H1 (cell line): ENCODE data around the gene PGAP2. TPM values are rescaled to one million over a fixed set of nuclear protein-coding genes. Genes with fewer than 3 reads are reported as not detected.

Experiments
- CTCF ChIA-PET: fragments of 300-600 bp; sonication (Branson Sonifier 250); formaldehyde crosslinking; loops from one replicate; lab custom pipeline; 2021; ENCODE audit not compliant: partially characterized antibody; lab: Charles Lee
- POLR2A ChIA-PET: fragments of 300-600 bp; sonication (Branson Sonifier 250); formaldehyde crosslinking; loops from one replicate; lab custom pipeline; 2021; ENCODE audit warnings: inconsistent platforms; ENCODE audit not compliant: partially characterized antibody; lab: Charles Lee
- DNase-seq, 2 experiments: peaks; one replicate each; pipeline versions ENCODE4 v3.0.0 to v3.0.0-alpha.2; 2010 to 2022; ENCODE audit warnings: low spot score in 2 of 2, low read depth in 1 of 2, mixed read lengths in 1 of 2
- FAIRE-seq: peaks from 2 replicates; lab custom pipeline; 2011; peaks lifted over from hg19 to GRCh38; lab: Jason Lieb, UNC
- H2AFZ ChIP-seq: 2 replicates; pipeline ENCODE4 v1.8.1; 2012; ENCODE audit warnings: low read length, inconsistent platforms
- H2AK5ac ChIP-seq: 2 replicates; pipeline ENCODE4 v1.6.1; 2013; ENCODE audit warnings: low read depth, low read length
- H2BK120ac ChIP-seq: replicated peaks from 2 replicates; pipeline ENCODE3; 2013; ENCODE audit warnings: low read depth, low read length, inconsistent platforms
- H2BK12ac ChIP-seq: 2 replicates; pipeline ENCODE4 v1.6.1; 2013; ENCODE audit warnings: low read depth, low read length
- H2BK15ac ChIP-seq: 2 replicates; pipeline ENCODE4 v1.6.1; 2013; ENCODE audit warnings: low read length
- H2BK20ac ChIP-seq: 2 replicates; pipeline ENCODE4 v1.6.1; 2013; ENCODE audit warnings: low read length
- H2BK5ac ChIP-seq: 2 replicates; pipeline ENCODE4 v1.6.1; 2013; ENCODE audit warnings: low read depth, low read length
- H3K14ac ChIP-seq: 2 replicates; pipeline ENCODE4 v1.6.1; 2013; ENCODE audit warnings: inconsistent platforms; ENCODE audit not compliant: insufficient read length
- H3K18ac ChIP-seq: 2 replicates; pipeline ENCODE4 v1.6.1; 2013; ENCODE audit warnings: low read length; ENCODE audit errors: extremely low read depth
- H3K23ac ChIP-seq: 2 replicates; pipeline ENCODE4 v1.6.1; 2013; ENCODE audit warnings: inconsistent platforms; ENCODE audit not compliant: insufficient read length
- H3K23me2 ChIP-seq: 2 replicates; pipeline ENCODE4 v1.6.1; 2013; ENCODE audit warnings: low read depth, low read length
- H3K27ac ChIP-seq: 2 replicates; pipeline ENCODE4 v1.6.1; 2011; ENCODE audit warnings: low read depth, low read length, inconsistent platforms
- H3K27me3 ChIP-seq, 4 experiments: replicated peaks in 1 of 4; 1 replicate in 1 of 4; 2 replicates in 3 of 4; pipeline versions ENCODE4 v1.6.1 to v1.8.1; 2011 to 2013; ENCODE audit warnings: low read length in 3 of 4, mild to moderate bottlenecking in 3 of 4, inconsistent platforms in 2 of 4, mixed read lengths in 2 of 4, moderate library complexity in 1 of 4; ENCODE audit not compliant: control insufficient read depth in 3 of 4, insufficient read depth in 3 of 4; ENCODE audit errors: extremely low read depth in 1 of 4
- H3K36me3 ChIP-seq, 4 experiments: 2 replicates each; pipeline versions ENCODE4 v1.6.1 to v1.8.1; 2011 to 2013; ENCODE audit warnings: mild to moderate bottlenecking in 4 of 4, low read length in 3 of 4, moderate library complexity in 2 of 4, control low read depth in 1 of 4, inconsistent platforms in 1 of 4; ENCODE audit not compliant: insufficient read depth in 4 of 4, control insufficient read depth in 2 of 4
- H3K4ac ChIP-seq: replicated peaks from 2 replicates; pipeline ENCODE3; 2013; ENCODE audit warnings: low read length, low read depth, mixed read lengths, inconsistent platforms; ENCODE audit not compliant: insufficient read length
- H3K4me1 ChIP-seq, 4 experiments: replicated peaks in 1 of 4; 1 replicate in 1 of 4; 2 replicates in 3 of 4; pipeline versions ENCODE4 v1.6.1 to v1.8.1; 2011 to 2013; ENCODE audit warnings: low read length in 3 of 4, inconsistent platforms in 2 of 4, mixed read lengths in 1 of 4; ENCODE audit not compliant: insufficient read depth in 4 of 4, control insufficient read depth in 3 of 4
- H3K4me2 ChIP-seq, 2 experiments: 2 replicates each; pipeline versions ENCODE4 v1.6.1 to v1.8.1; 2011 to 2013; ENCODE audit warnings: low read depth in 2 of 2, low read length in 2 of 2, control low read depth in 1 of 2, inconsistent platforms in 1 of 2, mild to moderate bottlenecking in 1 of 2; ENCODE audit not compliant: insufficient read depth in 1 of 2
- H3K4me3 ChIP-seq, 4 experiments: fragments of 200-600, 300-600 bp in 1 of 4; sonication (generic), shearing (Covaris generic), sonication (Bioruptor Twin) in 1 of 4; 2 replicates each; pipeline versions ENCODE4 v1.5.1 to v1.8.1; 2011 to 2016; ENCODE audit warnings: low read length in 4 of 4, low read depth in 3 of 4, control low read depth in 2 of 4, inconsistent platforms in 2 of 4, mild to moderate bottlenecking in 2 of 4, mixed read lengths in 1 of 4, moderate library complexity in 1 of 4; ENCODE audit not compliant: insufficient read depth in 2 of 4; ENCODE audit errors: extremely low read depth in 1 of 4
- H3K56ac ChIP-seq: replicated peaks from 2 replicates; pipeline ENCODE3; 2013; ENCODE audit warnings: low read depth, mild to moderate bottlenecking, mixed read lengths, low read length, inconsistent platforms; ENCODE audit not compliant: insufficient read length
- H3K79me1 ChIP-seq: 2 replicates; pipeline ENCODE4 v1.6.1; 2013; ENCODE audit warnings: low read depth, low read length, control low read depth
- H3K79me2 ChIP-seq, 2 experiments: 2 replicates each; pipeline versions ENCODE4 v1.6.1 to v1.8.1; 2012 to 2013; ENCODE audit warnings: low read length in 2 of 2, mild to moderate bottlenecking in 2 of 2, inconsistent platforms in 1 of 2; ENCODE audit not compliant: insufficient read depth in 2 of 2, control insufficient read depth in 1 of 2
- H3K9ac ChIP-seq, 4 experiments: replicated peaks in 1 of 4; 1 replicate in 1 of 4; 2 replicates in 3 of 4; pipeline versions ENCODE4 v1.6.1 to v1.8.1; 2011 to 2013; ENCODE audit warnings: low read depth in 3 of 4, low read length in 3 of 4, control low read depth in 2 of 4, mild to moderate bottlenecking in 2 of 4, moderate library complexity in 2 of 4, inconsistent platforms in 1 of 4; ENCODE audit errors: extremely low read depth in 1 of 4
- H3K9me3 ChIP-seq, 2 experiments: 2 replicates each; pipeline versions ENCODE4 v1.6.1 to v1.8.1; 2012 to 2013; ENCODE audit warnings: mild to moderate bottlenecking in 2 of 2, moderate library complexity in 2 of 2, control low read depth in 1 of 2, inconsistent platforms in 1 of 2, low read depth in 1 of 2, low read length in 1 of 2, mixed read lengths in 1 of 2; ENCODE audit not compliant: insufficient read depth in 2 of 2
- H4K20me1 ChIP-seq, 2 experiments: replicated peaks in 1 of 2; 2 replicates each; pipeline versions ENCODE3 to v1.8.1; 2011 to 2013; ENCODE audit warnings: inconsistent platforms in 2 of 2, low read length in 2 of 2, mild to moderate bottlenecking in 1 of 2; ENCODE audit not compliant: insufficient read depth in 2 of 2, control insufficient read depth in 1 of 2
- H4K5ac ChIP-seq: 2 replicates; pipeline ENCODE4 v1.6.1; 2013; ENCODE audit warnings: low read length, low read depth, mixed read lengths, inconsistent platforms; ENCODE audit not compliant: insufficient read length
- H4K8ac ChIP-seq: 2 replicates; pipeline ENCODE4 v1.8.0; 2013; ENCODE audit warnings: mild to moderate bottlenecking, moderate library complexity, low read length, inconsistent platforms; ENCODE audit not compliant: insufficient read depth; ENCODE audit errors: extremely low read depth
- H4K91ac ChIP-seq: replicated peaks from 2 replicates; pipeline ENCODE3; 2013; ENCODE audit warnings: low read length, mixed read lengths, inconsistent platforms; ENCODE audit not compliant: insufficient read length
- CBX8 ChIP-seq: fragments of 300-800, 300-1000 bp; sonication (generic); IDR thresholded peaks from 2 replicates; pipeline ENCODE4 v1.7.1; 2016; ENCODE audit warnings: low read depth, low read length, borderline replicate concordance
- EZH2 ChIP-seq: fragments of 200-600 bp; sonication (generic); IDR thresholded peaks from 2 replicates; pipeline ENCODE4 v1.7.1; 2012; ENCODE audit warnings: low read depth, mild to moderate bottlenecking, moderate library complexity, low read length, inconsistent platforms; ENCODE audit not compliant: severe bottlenecking
- GABPA ChIP-seq: IDR thresholded peaks from 2 replicates; pipeline ENCODE4 v1.6.1; 2011; ENCODE audit warnings: mild to moderate bottlenecking, low read length, moderate library complexity, borderline replicate concordance; ENCODE audit not compliant: insufficient read depth
- HDAC2 ChIP-seq, 2 experiments: fragments of 300-600 bp in 1 of 2; sonication (generic) in 1 of 2; IDR thresholded peaks; 2 replicates each; pipeline ENCODE4 v1.6.1; 2011 to 2012; ENCODE audit warnings: low read depth in 2 of 2, low read length in 2 of 2, mild to moderate bottlenecking in 2 of 2, moderate library complexity in 2 of 2, borderline replicate concordance in 1 of 2, inconsistent platforms in 1 of 2
- JUND ChIP-seq: IDR thresholded peaks from 2 replicates; pipeline ENCODE4 v1.6.1; 2011; ENCODE audit warnings: mild to moderate bottlenecking, improper control_type of control experiment, low read length
- KDM4A ChIP-seq: IDR thresholded peaks from one replicate; pipeline ENCODE4 v1.7.1; 2012; ENCODE audit warnings: low read depth, mild to moderate bottlenecking, moderate library complexity, low read length, inconsistent platforms; ENCODE audit not compliant: severe bottlenecking
- KDM5A ChIP-seq: fragments of 200-600 bp; IDR thresholded peaks from 2 replicates; pipeline ENCODE4 v1.7.1; 2012; ENCODE audit warnings: mild to moderate bottlenecking, low read length, inconsistent platforms, mixed read lengths
- POLR2A ChIP-seq, 2 experiments: IDR thresholded peaks; 1 replicate in 1 of 2; 2 replicates in 1 of 2; pipeline ENCODE4 v1.6.1; 2011; ENCODE audit warnings: low read depth in 2 of 2, low read length in 2 of 2, mild to moderate bottlenecking in 2 of 2; ENCODE audit errors: control extremely low read depth in 1 of 2
- RXRA ChIP-seq: IDR thresholded peaks from 2 replicates; pipeline ENCODE4 v1.6.1; 2011; ENCODE audit warnings: low read depth, mild to moderate bottlenecking, low read length, moderate library complexity; ENCODE audit not compliant: insufficient read depth
- SAP30 ChIP-seq: fragments of 300-600 bp; sonication (generic); IDR thresholded peaks from 2 replicates; pipeline ENCODE4 v1.7.1; 2012; ENCODE audit warnings: low read length, moderate library complexity, mild to moderate bottlenecking, inconsistent platforms; ENCODE audit not compliant: insufficient read depth, insufficient replicate concordance
- SIX5 ChIP-seq: IDR thresholded peaks from 2 replicates; pipeline ENCODE4 v1.6.1; 2011; ENCODE audit warnings: mild to moderate bottlenecking, low read depth, low read length
- ZNF274 ChIP-seq: IDR thresholded peaks from 2 replicates; pipeline ENCODE4 v1.7.0; 2012; ENCODE audit warnings: low read length, borderline replicate concordance; ENCODE audit errors: extremely low read depth
- whole genome bisulfite sequencing, 2 experiments: shearing (Covaris generic) in 1 of 2; methylation state at CpG; one replicate each; pipeline versions ENCODE4 v1.1.6 to v1.1.7; 2013 to 2015; ENCODE audit warnings: low lambda C conversion rate in 2 of 2, mixed read lengths in 2 of 2, inconsistent platforms in 1 of 2, low coverage in 1 of 2, missing lambda C conversion rate in 1 of 2; ENCODE audit not compliant: insufficient replicate concordance in 2 of 2, insufficient coverage in 1 of 2, insufficient read length in 1 of 2; ENCODE audit errors: extremely low coverage in 1 of 2, missing lambda C conversion rate in 1 of 2; 5-methylcytosine and 5-hydroxymethylcytosine counted together
- polyA plus RNA-seq, 7 experiments: library from polyadenylated mRNA; depleted of rRNA in 3 of 7; stranded (reverse) in 5 of 7; unstranded in 2 of 7; fragments of >200 nt in 5 of 7; fragments of 200-250 nt in 2 of 7; gene quantifications; 1 replicate in 5 of 7; 2 replicates in 1 of 7; 4 replicates in 1 of 7; pipeline versions ENCODE4 v1.2.1 to v1.2.3, GENCODE V29; 2011 to 2013; ENCODE audit warnings: missing spikeins in 2 of 7, mixed read lengths in 2 of 7
- total RNA-seq: library from RNA; stranded (reverse); fragmentation: NEBNext Ultra II Directional; extraction: Animal tissue kit (Norgen Biotek cat#: 25700); gene quantifications from 2 replicates; pipeline ENCODE4 v1.2.1, GENCODE V29; 2021

Gene PGAP2
- total and polyA plus RNA-seq, 2 of the 8 experiments (the other 6 are each of a cell fraction or from before 2014, with no cell fraction given) = 56.5 to 106 TPM

DNA sequence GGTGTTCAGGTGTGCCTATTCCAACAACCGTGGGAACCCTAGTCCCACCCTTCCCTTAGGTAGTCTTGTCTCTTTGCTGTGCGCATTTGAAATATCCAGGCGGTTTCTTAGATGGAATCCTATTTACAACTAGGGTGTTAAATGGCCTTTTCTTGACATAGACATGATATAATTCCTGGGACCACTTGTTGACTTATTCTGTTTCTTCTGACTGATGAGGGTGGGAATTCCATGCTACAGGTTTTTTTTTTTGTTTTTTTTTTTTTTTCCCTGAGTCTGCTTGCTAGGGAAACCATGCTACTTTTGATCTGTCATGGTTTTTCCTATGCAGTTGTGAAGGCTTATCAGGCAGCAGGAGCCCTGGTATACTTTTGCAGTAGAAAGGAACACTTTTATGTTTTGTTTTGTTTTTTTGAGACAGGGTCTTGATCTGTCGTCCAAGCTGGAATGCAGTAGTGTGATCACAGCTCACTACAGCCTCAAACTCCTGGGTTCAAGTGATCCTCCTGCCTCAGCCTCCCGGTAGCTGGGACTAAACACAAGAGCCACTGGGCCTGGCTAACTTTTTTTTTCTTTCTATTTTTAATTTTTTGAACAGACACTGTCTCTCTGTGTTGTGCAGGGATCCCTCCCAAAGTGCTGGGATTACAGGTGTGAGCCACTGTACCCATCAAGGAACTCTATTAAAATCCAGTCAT is 48.6 kb downstream of the PGAP2 start:
- H2AFZ ChIP-seq = no peak overlapping the region
- no peaks in the 10 kb centered on the region for H3K9me3 ChIP-seq
- no peak overlapping the region for H3K4me3 ChIP-seq
- H4K5ac ChIP-seq = no peak overlapping the region
- no peak overlapping the region for H2BK20ac ChIP-seq
- H3K79me2 ChIP-seq = no peaks in the 10 kb centered on the region
- no peaks in the 10 kb centered on the region for H4K20me1 ChIP-seq
- no peak overlapping the region for H3K18ac ChIP-seq
- peaks cover 0 to 13% (median 8%) of the 10 kb centered on the region in 4 experiments; a peak in 5 of 7 replicates for H3K27me3 ChIP-seq
- H2BK5ac ChIP-seq = no peak overlapping the region
- H2AK5ac ChIP-seq = no peak overlapping the region
- H3K56ac ChIP-seq = no peak overlapping the region
- FAIRE-seq (no peak), DNase-seq (no peak)
- WGBS, 2 experiments = 84% methylated on average over 5 of the region's 5 CpGs; no CpG with 5 or more reads in 1 of the 2 experiments
- H2BK12ac ChIP-seq = no peak overlapping the region
- no peak overlapping the region for H3K23ac ChIP-seq
- H3K4ac ChIP-seq = no peak overlapping the region
- H3K79me1 ChIP-seq = no peaks in the 10 kb centered on the region
- no peak overlapping the region for H3K27ac ChIP-seq
- peaks cover 8% of the 10 kb centered on the region; the same call in 1 of the 2 replicates for H3K23me2 ChIP-seq
- no peak overlapping the region for H4K8ac ChIP-seq
- ChIA-PET POLR2A (interaction anchor here (2.2 kb wide), 1 partner anchor 7 kb away, joined by 6 read pairs; no protein-coding TSS in a partner anchor), CTCF (interaction anchor here (1.0 to 10.1 kb wide), 7 partner anchors 12 to 225 kb away, joined by 3 to 214 read pairs (median 9); partner anchors contain the start of gene RHOG)
- no peak overlapping the region for H4K91ac ChIP-seq
- H3K4me1 ChIP-seq = peaks cover 10 to 20% (median 11%) of the 10 kb centered on the region in 4 experiments
- no peak overlapping the region for H3K14ac ChIP-seq
- no peaks in the 10 kb centered on the region for H3K36me3 ChIP-seq
- H3K9ac ChIP-seq = no peak overlapping the region
- H2BK15ac ChIP-seq = no peak overlapping the region
- H2BK120ac ChIP-seq = no peak overlapping the region
- peak overlapping the region; percentile 74 to 76; a peak in 3 of 4 replicates for H3K4me2 ChIP-seq
- TF ChIP-seq SIX5 (no peak), JUND (no peak), RXRA (no peak), POLR2A (IDR thresholded peaks at IDR 0.05; ENCODE audit: control extremely low read depth in 1 of 2, low read depth in 2 of 2, low read length in 2 of 2) (no peak), HDAC2 (IDR thresholded peaks at IDR 0.05; ENCODE audit: borderline replicate concordance in 1 of 2, low read depth in 2 of 2, low read length in 2 of 2) (no peak), GABPA (no peak), EZH2 (no peak), KDM5A (no peak), KDM4A (no peak), ZNF274 (no peak), CBX8 (no peak), SAP30 (no peak)
